Stomach (tissue), 9 donors: Measurements from ENCODE around the gene MTM1. TPM values are rescaled to one million over a fixed set of nuclear protein-coding genes. Genes with fewer than 3 reads are reported as not detected.

Experiments used
- DNase-seq, 2 donors: peaks; one replicate each; pipeline versions ENCODE4 v3.0.0 to v3.0.0-alpha.2; 2013 to 2019
- H3K27ac ChIP-seq, 5 donors: fragments of 200-600 bp in 4 of 5; sonication (generic) in 4 of 5; one replicate each; pipeline ENCODE4 v1.5.1; 2013 to 2019; ENCODE audit warnings: mild to moderate bottlenecking in 1 of 5, moderate library complexity in 1 of 5
- H3K27me3 ChIP-seq, 3 donors: fragments of 200-600 bp; sonication (generic); one replicate each; pipeline ENCODE4 v1.5.1; 2017 to 2019; ENCODE audit warnings: mixed run types in 1 of 3
- H3K36me3 ChIP-seq, 4 donors: fragments of 200-600 bp; sonication (generic); 1 replicate in 3 of 4; 2 replicates in 1 of 4; pipeline ENCODE4 v1.5.1; 2016 to 2019
- H3K4me1 ChIP-seq, 4 donors: fragments of 200-600 bp; sonication (generic); one replicate each; pipeline ENCODE4 v1.5.1; 2016 to 2019
- H3K4me3 ChIP-seq, 4 donors: fragments of 200-600 bp; sonication (generic) in 3 of 4; one replicate each; pipeline ENCODE4 v1.5.1; 2016 to 2019; ENCODE audit warnings: mild to moderate bottlenecking in 1 of 4
- H3K9me3 ChIP-seq, 4 donors: fragments of 200-600 bp; sonication (generic); one replicate each; pipeline ENCODE4 v1.5.1; 2016 to 2019
- EP300 ChIP-seq: sonication (generic); formaldehyde crosslinking; IDR thresholded peaks from one replicate; pipeline ENCODE4 v1.6.1; 2017; ENCODE audit warnings: antibody characterized with exemption
- POLR2A ChIP-seq, 4 donors: fragments of 450-650 bp; IDR thresholded peaks; one replicate each; pipeline ENCODE4 v1.6.1; 2016; ENCODE audit warnings: antibody characterized with exemption in 4 of 4, control low read depth in 2 of 4, mild to moderate bottlenecking in 1 of 4, moderate library complexity in 1 of 4
- POLR2AphosphoS5 ChIP-seq, 3 donors: sonication (generic); formaldehyde crosslinking; IDR thresholded peaks; one replicate each; pipeline ENCODE4 v1.6.1; 2016; ENCODE audit warnings: antibody characterized with exemption in 3 of 3
- WGBS, 5 donors: extraction: QIAGEN DNeasy Blood & Tissue Kit in 3 of 5; methylation state at CpG; one replicate each; pipeline versions ENCODE4 v1.1.5 to v1.1.7; 2013 to 2018; 5-methylcytosine and 5-hydroxymethylcytosine counted together
- intact Hi-C: fragments of 100-400 bp; cut with DNase I; formaldehyde crosslinking; loops from one replicate; pipeline ENCODE4 v1.15.1; 2023; ENCODE audit warnings: low total_unique reads
- polyA plus RNA-seq, 3 donors: library from polyadenylated mRNA; stranded (reverse); fragments of 200-250 nt; gene quantifications; one replicate each; pipeline ENCODE4 v1.2.3, GENCODE V29; 2013
- total RNA-seq, 5 donors: library from RNA; depleted of rRNA; stranded (reverse); fragments of >200 nt; gene quantifications; one replicate each; pipeline versions ENCODE4 v1.1.0 to v1.2.3, GENCODE V29; 2014 to 2016
- TF ChIP-seq, protein P1 (sequence below), 7 experiments: fragments of 450-650 bp in 4 of 7; fragments of 200-600 bp in 3 of 7; sonication (generic) in 3 of 7; IDR thresholded peaks; one replicate each; pipeline ENCODE4 v1.5.1; 2016 to 2019; ENCODE audit warnings: antibody characterized with exemption in 7 of 7, control low read depth in 2 of 7, mild to moderate bottlenecking in 1 of 7
- donor health status: healthy with polysubstance abuse.
- donor health status: Bipolar disorder and iron deficiency.
- donor health status: healthy.

The MTM1 gene
- total and polyA plus RNA-seq, 8 donors, result 3.5 to 28.0 (median 6.7) TPM

GRCh38 chrX:150697641-150698040 is 129.2 kb downstream of the MTM1 start:
- intact Hi-C loops, result no loop called here
- Histone ChIP-seq H3K27me3 (no peaks in the 10 kb centered on the region), H3K4me1 (peaks cover 0 to 44% (median 5%) of the 10 kb centered on the region in 4 donors), H3K9me3 (no peaks in the 10 kb centered on the region), H3K36me3 (peaks cover 0 to 5% (median 5%) of the 10 kb centered on the region in 4 donors), H3K27ac (no peak overlapping the region), H3K4me3 (no peak overlapping the region)
- 76 to 91% (median 79%) methylated on average over 7 of the region's 7 CpGs for WGBS, 5 donors
- TF ChIP-seq POLR2AphosphoS5 (IDR thresholded peaks at IDR 0.05) (no peak), EP300 (no peak), POLR2A (IDR thresholded peaks at IDR 0.05) (no peak)
- TF ChIP-seq, protein P1, sequence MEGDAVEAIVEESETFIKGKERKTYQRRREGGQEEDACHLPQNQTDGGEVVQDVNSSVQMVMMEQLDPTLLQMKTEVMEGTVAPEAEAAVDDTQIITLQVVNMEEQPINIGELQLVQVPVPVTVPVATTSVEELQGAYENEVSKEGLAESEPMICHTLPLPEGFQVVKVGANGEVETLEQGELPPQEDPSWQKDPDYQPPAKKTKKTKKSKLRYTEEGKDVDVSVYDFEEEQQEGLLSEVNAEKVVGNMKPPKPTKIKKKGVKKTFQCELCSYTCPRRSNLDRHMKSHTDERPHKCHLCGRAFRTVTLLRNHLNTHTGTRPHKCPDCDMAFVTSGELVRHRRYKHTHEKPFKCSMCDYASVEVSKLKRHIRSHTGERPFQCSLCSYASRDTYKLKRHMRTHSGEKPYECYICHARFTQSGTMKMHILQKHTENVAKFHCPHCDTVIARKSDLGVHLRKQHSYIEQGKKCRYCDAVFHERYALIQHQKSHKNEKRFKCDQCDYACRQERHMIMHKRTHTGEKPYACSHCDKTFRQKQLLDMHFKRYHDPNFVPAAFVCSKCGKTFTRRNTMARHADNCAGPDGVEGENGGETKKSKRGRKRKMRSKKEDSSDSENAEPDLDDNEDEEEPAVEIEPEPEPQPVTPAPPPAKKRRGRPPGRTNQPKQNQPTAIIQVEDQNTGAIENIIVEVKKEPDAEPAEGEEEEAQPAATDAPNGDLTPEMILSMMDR (IDR thresholded peaks at IDR 0.05), result no peak
- no peak for DNase-seq

- Histone ChIP-seq H3K36me3 (peaks cover 0 to 5% (median 5%) of the 10 kb centered on the region in 4 donors), H3K4me1 (peaks cover 0 to 42% (median 5%) of the 10 kb centered on the region in 4 donors), H3K27ac (no peak overlapping the region), H3K9me3 (no peaks in the 10 kb centered on the region), H3K27me3 (no peaks in the 10 kb centered on the region), H3K4me3 (no peak overlapping the region)
- DNase-seq, result no peak
- 38 to 57% (median 43%) methylated on average over 2 of the region's 2 CpGs for WGBS, 5 donors
- intact Hi-C loops, result no loop called here
- TF ChIP-seq POLR2AphosphoS5 (IDR thresholded peaks at IDR 0.05) (no peak), POLR2A (IDR thresholded peaks at IDR 0.05) (no peak), EP300 (no peak)
- TF ChIP-seq, protein P1 (IDR thresholded peaks at IDR 0.05), result no peak
Measured at GRCh38 chrX:150698981-150699380, 130.6 kb downstream of the MTM1 start.

GRCh38 chrX:150700107-150700506 is 131.7 kb downstream of the MTM1 start:
- peaks cover 0 to 5% (median 5%) of the 10 kb centered on the region in 4 donors for H3K36me3 ChIP-seq
- no peak overlapping the region for H3K27ac ChIP-seq
- peaks cover 0 to 37% (median under 1%) of the 10 kb centered on the region in 4 donors for H3K4me1 ChIP-seq
- no peaks in the 10 kb centered on the region for H3K27me3 ChIP-seq
- intact Hi-C loops, result no loop called here
- no peak overlapping the region for H3K4me3 ChIP-seq
- no peaks in the 10 kb centered on the region for H3K9me3 ChIP-seq
- no peak for TF ChIP-seq POLR2AphosphoS5 (IDR thresholded peaks at IDR 0.05)
- TF ChIP-seq EP300, result no peak
- TF ChIP-seq, protein P1 (IDR thresholded peaks at IDR 0.05), result no peak
- no peak for TF ChIP-seq POLR2A (IDR thresholded peaks at IDR 0.05)
- DNase-seq, result no peak

GRCh38 chrX:150701377-150701776 is 133.0 kb downstream of the MTM1 start:
- Histone ChIP-seq H3K36me3 (peaks cover 0 to 5% (median 5%) of the 10 kb centered on the region in 4 donors), H3K4me3 (no peak overlapping the region), H3K27me3 (no peaks in the 10 kb centered on the region), H3K27ac (no peak overlapping the region), H3K9me3 (no peaks in the 10 kb centered on the region), H3K4me1 (peaks cover 0 to 25% (median 0%) of the 10 kb centered on the region in 4 donors)
- intact Hi-C loops, result no loop called here
- WGBS, 5 donors, result 81 to 100% (median 95%) methylated on average over 1 of the region's 1 CpG
- no peak for DNase-seq
- no peak for TF ChIP-seq EP300
- TF ChIP-seq, protein P1 (IDR thresholded peaks at IDR 0.05), result no peak
- no peak for TF ChIP-seq POLR2AphosphoS5 (IDR thresholded peaks at IDR 0.05)
- TF ChIP-seq POLR2A (IDR thresholded peaks at IDR 0.05), result no peak
